ENCODE measurements around the gene AHNAK2. TPM values are rescaled to one million over a fixed set of nuclear protein-coding genes. Genes with fewer than 3 reads are reported as not detected.
"Not testable (repeated sequence)": the region's sequence is repeated elsewhere in the genome, so short reads cannot be mapped to it uniquely, and the experiment has no call there.

Gene AHNAK2
- total RNA-seq: 10 to 100 TPM; 10.8 to 12.8 TPM
- 15.1 TPM for polyA plus RNA-seq (ENCODE audit: insufficient read depth, low read depth, low replicate concordance)
- long read RNA-seq, donor 1: 0 reads
- long read RNA-seq, donor 2: 0 reads

GRCh38 chr14:104977681-104978653, at the start of gene AHNAK2:
Gene AHNAK2 (minus strand): TSS chr14:104978374. CDS start chr14:104978237, 137 bp downstream.
- intact Hi-C loops (cut with DNase I; ENCODE audit: low total_unique reads): loop anchor here (10.0 kb wide), 1 partner anchor 47 kb away; the partner anchor contains the start of gene CDCA4
- H3K27ac ChIP-seq: no peak within 1 kb of the TSS
- peak; percentile 79 for DNase-seq

DNA sequence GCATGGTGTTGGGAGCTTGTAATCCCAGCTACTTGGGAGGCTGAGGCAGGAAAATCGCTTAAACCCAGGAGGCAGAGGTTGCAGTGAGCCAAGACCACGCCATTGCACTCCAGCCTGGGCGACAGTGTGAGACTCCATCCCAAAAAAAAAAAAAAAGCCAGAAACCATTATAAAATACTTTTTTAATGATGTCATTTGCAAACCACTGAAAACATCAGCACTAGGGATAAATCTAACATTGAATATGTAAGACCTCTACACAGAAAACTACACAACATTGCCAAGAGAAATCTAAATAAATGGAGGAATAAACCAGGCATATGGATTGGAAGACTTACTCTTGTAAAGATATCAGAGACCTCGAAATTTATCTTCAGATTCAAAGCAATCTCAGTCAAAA, 49.5 kb upstream of the AHNAK2 start:
- H3K4me1 ChIP-seq; H3K36me3 ChIP-seq (ENCODE audit: low read depth, missing control alignments); DNase-seq; H3K27ac ChIP-seq; H3K27me3 ChIP-seq; H3K9me3 ChIP-seq; H3K4me3 ChIP-seq: not testable (repeated sequence)
- intact Hi-C loops (cut with DNase I; ENCODE audit: low total_unique reads): loop anchor here (10.0 kb wide), 1 partner anchor 53 kb away; the partner anchor contains the start of gene AHNAK2
- WGBS, 2 donors: 73 to 75% methylated on average over 4 of the region's 4 CpGs

More at GRCh38 chr14:104977681-104978653, at the start of gene AHNAK2:
- Histone ChIP-seq H3K4me3 (peak within 1 kb of the TSS; percentile 44 to 50), H3K36me3 (ENCODE audit: low read depth, missing control alignments) (no peaks in the 10 kb centered on the region), H3K4me1 (peaks cover 16% of the 10 kb centered on the region), H3K9me3 (no peaks in the 10 kb centered on the region), H3K27me3 (no peaks in the 10 kb centered on the region)
- TF ChIP-seq, protein P1, sequence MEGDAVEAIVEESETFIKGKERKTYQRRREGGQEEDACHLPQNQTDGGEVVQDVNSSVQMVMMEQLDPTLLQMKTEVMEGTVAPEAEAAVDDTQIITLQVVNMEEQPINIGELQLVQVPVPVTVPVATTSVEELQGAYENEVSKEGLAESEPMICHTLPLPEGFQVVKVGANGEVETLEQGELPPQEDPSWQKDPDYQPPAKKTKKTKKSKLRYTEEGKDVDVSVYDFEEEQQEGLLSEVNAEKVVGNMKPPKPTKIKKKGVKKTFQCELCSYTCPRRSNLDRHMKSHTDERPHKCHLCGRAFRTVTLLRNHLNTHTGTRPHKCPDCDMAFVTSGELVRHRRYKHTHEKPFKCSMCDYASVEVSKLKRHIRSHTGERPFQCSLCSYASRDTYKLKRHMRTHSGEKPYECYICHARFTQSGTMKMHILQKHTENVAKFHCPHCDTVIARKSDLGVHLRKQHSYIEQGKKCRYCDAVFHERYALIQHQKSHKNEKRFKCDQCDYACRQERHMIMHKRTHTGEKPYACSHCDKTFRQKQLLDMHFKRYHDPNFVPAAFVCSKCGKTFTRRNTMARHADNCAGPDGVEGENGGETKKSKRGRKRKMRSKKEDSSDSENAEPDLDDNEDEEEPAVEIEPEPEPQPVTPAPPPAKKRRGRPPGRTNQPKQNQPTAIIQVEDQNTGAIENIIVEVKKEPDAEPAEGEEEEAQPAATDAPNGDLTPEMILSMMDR (IDR thresholded peaks at IDR 0.05): no peak
- TF ChIP-seq POLR2A (IDR thresholded peaks at IDR 0.05): no peak
- 6 to 39% methylated on average over 16 to 70 of the region's 111 CpGs for WGBS, 2 donors

- DNase-seq: no peak
- TF ChIP-seq, protein P1 (IDR thresholded peaks at IDR 0.05): no peak
- TF ChIP-seq POLR2A (IDR thresholded peaks at IDR 0.05): no peak
- 46 to 61% methylated on average over 1 of the region's 1 CpG for WGBS, 2 donors
- no peaks in the 10 kb centered on the region for H3K27me3 ChIP-seq
- no peak overlapping the region for H3K4me3 ChIP-seq
- intact Hi-C loops (cut with DNase I; ENCODE audit: low total_unique reads): loop anchor here (10.0 kb wide), 1 partner anchor 52 kb away; the partner anchor contains the start of gene AHNAK2
- H3K27ac ChIP-seq: no peak overlapping the region
- no peaks in the 10 kb centered on the region for H3K36me3 ChIP-seq (ENCODE audit: low read depth, missing control alignments)
- H3K9me3 ChIP-seq: no peaks in the 10 kb centered on the region
- H3K4me1 ChIP-seq: peaks cover under 1% of the 10 kb centered on the region
Measured at GRCh38 chr14:105026802-105027563, 48.8 kb upstream of the AHNAK2 start.

DNA sequence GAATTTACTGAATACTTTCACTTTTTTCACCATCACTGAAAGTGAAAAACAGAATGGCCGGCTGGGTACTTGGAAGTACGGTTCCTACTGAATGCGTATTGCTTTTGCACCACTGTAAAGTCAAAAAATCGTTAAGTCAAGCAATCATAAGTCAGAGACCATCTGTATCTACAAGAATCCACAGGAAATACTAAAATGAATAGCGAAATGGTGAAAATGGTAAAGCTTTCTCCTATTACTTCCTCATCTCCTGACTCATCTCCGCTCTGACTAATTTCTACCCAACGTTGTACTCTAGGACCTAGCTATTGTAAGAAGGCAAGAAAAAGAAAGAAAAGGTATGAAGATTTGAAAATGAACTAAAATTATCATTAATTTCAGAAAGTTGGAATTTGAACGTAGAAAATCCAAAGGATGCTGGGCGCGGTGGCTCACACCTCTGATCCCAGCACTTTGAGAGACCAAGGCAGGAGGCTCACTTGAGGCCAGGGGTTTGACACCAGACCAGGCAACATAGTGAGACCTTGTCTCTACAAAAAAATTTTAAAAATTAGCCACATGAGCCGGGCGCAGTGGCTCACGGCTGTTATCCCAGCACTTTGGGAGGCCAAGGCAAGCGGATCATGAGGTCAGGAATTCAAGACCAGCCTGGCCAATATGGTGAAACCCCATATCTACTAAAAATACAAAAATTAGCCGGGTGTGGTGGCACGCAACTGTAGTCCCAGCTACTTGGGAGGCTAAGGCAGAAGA, 48.0 kb upstream of the AHNAK2 start:
- intact Hi-C loops (cut with DNase I; ENCODE audit: low total_unique reads): loop anchor here (10.0 kb wide), 1 partner anchor 51 kb away; the partner anchor contains the start of gene AHNAK2
- Histone ChIP-seq H3K27me3 (no peaks in the 10 kb centered on the region), H3K4me1 (peaks cover 6% of the 10 kb centered on the region), H3K9me3 (no peaks in the 10 kb centered on the region), H3K36me3 (ENCODE audit: low read depth, missing control alignments) (no peaks in the 10 kb centered on the region), H3K27ac (no peak overlapping the region), H3K4me3 (no peak overlapping the region)
- DNase-seq: no peak
- TF ChIP-seq, protein P1 (IDR thresholded peaks at IDR 0.05): no peak
- TF ChIP-seq POLR2A (IDR thresholded peaks at IDR 0.05): no peak
- whole genome bisulfite sequencing, 2 donors: 93 to 95% methylated on average over 16 of the region's 16 CpGs

Measured in testis (tissue), 5 donors.